GM10266 (cell line): ENCODE data around the gene KLHDC4.

Source experiments
- DNase-seq: peaks from one replicate; pipeline ENCODE4 v3.0.0; 2012; ENCODE audit errors: extremely low spot score
- TF ChIP-seq, protein P1 (sequence below): IDR thresholded peaks from 2 replicates; pipeline ENCODE4 v1.5.1; 2012; ENCODE audit warnings: mild to moderate bottlenecking, low read depth; ENCODE audit not compliant: control insufficient read depth, insufficient read depth; ENCODE audit errors: missing control alignments

The KLHDC4 gene

DNA sequence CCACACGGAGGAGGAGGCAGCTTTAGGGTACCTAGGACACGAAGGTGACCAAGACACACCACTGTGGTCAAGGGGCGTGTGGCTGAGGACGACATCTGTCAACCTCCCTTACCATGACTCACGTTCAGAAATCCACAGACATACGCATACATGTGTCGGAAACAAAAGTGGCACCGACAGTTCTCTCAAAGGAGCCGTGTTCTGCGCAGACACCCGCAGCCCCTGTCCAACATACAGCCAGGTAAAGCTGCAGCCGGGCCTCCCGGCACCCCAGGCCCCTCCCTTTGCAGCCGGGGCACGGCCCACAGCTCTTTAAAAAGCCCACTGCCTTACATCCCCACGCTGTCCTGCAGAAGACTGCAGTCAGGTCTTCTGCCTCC is 40.5 kb upstream of the KLHDC4 start:
- no peak for DNase-seq
- TF ChIP-seq, protein P1, sequence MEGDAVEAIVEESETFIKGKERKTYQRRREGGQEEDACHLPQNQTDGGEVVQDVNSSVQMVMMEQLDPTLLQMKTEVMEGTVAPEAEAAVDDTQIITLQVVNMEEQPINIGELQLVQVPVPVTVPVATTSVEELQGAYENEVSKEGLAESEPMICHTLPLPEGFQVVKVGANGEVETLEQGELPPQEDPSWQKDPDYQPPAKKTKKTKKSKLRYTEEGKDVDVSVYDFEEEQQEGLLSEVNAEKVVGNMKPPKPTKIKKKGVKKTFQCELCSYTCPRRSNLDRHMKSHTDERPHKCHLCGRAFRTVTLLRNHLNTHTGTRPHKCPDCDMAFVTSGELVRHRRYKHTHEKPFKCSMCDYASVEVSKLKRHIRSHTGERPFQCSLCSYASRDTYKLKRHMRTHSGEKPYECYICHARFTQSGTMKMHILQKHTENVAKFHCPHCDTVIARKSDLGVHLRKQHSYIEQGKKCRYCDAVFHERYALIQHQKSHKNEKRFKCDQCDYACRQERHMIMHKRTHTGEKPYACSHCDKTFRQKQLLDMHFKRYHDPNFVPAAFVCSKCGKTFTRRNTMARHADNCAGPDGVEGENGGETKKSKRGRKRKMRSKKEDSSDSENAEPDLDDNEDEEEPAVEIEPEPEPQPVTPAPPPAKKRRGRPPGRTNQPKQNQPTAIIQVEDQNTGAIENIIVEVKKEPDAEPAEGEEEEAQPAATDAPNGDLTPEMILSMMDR: no peak

DNA sequence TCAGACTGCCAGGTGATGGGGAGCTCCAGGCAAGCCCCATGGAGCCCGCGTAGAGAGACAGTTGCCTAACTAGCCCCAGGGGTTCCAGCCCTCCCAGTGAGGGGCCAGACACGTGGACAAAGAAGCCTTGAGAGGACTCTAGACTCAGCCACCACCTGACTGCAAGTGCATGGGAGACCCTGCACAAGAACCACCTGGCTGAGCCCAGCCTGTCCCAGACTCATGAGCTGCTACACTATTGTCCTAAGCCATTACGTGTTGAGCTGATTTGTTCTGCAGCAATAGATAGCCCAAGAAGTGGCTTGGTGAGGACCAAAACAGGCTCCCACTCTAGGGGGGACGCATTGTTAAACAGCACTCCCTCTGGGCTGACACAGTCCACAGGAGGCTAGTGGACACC is 37.6 kb upstream of the KLHDC4 start:
- TF ChIP-seq, protein P1: no peak
- no peak for DNase-seq

DNA sequence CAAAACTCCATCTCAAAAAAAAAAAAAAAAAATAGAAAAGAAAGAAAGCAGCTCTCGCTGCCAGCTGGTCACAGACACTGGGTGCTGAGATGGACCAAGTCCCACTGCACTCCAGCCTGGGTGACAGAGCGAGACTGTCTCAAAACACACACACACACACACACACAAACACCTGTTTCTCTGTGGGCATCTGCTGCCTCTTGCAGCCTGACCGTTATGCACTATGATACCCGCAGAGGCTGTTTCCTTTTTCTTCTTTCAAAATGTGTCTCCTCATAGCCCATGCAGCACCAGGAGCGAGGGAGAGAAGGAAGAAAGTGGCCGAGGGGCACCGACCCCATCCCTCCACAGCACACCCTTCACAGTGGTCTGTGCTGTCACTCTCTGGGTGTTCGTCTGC is 36.9 kb upstream of the KLHDC4 start:
- TF ChIP-seq, protein P1: no peak
- no peak for DNase-seq

DNA sequence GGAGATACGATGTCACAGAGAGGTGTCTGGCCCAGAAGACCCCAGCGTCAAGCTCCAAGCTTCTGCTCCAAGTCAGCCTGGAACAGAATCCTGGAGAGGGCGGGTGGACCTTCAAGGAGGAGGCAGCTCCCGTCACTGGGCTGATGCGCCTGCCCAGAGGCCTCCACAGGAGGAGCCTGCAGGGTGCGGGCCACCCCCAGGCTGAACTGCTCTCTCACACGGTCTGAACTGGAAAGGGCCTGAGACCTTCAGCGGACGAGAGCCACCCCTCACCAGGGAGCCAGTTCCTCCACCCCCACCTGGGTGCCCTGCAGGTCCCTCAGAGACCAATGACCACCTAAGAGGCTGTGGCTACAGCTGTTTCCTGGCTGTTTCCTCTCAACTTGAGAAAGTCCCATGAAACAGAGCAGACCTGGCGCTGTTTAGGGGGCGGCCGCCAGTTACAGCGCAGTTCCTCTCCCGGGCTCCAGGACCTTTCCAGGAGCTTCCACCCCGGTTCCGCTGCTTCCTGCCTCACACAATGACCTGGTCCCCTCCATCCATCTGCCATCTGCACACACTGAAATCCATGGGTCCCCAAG is 36.0 kb upstream of the KLHDC4 start:
- DNase-seq: no peak
- TF ChIP-seq, protein P1: no peak

DNA sequence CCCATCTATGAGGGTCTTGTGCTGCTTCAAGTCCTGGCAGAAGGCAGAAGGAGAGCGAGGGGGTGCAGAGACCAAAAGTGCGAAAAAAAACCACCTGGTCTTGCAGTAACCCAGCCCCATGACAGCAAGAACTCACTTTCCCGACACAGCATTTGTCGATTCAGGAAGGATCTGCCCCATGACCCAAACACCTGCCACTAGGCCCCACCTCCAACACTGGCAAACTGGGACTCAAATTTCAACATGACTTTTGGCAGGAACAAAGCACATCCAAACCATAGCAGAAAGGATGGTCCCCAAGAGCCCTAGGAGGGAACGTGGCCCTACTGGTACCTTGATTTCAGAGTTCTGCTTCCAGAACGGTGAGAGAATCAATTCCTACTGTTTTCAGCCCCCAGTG is 34.7 kb upstream of the KLHDC4 start:
- TF ChIP-seq, protein P1: no peak
- DNase-seq: no peak

DNA sequence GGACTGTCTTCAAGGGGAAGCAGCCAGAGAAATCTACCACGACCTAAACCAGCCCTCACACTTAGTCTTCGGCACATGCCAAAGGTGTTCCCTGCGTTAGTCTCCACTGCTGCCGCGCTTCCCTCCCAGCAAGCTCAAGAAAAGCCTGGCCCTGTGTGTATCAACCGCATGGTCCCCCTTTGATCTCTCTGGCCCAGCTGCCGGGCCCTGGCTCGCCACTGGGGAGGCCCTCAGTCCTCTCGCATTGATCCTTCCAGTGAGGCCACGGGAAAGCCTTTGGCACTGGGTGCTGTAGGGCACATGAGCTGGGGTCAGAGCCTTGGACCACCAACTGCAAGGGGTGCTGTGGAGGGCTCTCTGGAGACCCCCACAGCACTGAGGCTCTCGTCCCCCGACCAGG is 29.6 kb upstream of the KLHDC4 start:
- no peak for DNase-seq
- TF ChIP-seq, protein P1: no peak

DNA sequence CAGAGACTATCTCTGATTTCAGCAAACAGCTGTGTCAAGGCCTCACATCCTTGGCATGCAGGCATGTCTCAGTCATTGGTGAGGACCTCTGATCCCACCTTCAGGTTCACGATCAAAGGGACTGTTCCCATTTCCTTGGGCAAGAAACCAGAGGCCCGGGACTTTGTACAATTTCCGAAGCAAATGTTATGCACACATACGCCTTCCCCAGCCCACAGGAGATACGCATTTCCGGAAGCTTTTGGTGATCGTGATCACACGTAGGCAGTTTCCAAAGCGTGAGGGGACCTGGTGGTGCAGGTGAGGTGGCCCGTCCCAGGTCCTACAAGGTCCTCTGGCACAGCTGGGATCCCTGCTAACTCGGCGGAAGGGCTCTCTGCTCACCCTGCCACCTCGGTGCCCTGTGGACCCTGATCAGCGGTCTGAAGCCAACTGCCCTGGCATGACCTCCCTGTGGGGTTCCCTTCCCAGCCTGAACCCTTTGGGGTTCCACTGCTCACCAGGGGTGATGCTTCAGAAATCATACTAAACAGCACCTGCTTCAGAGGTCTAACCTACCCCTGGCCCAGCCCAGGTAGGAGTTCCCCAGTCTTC is 28.8 kb upstream of the KLHDC4 start:
- TF ChIP-seq, protein P1: no peak
- no peak for DNase-seq
